Choroid plexus epithelial cell (primary cell): Measurements from ENCODE around the gene TCEAL4.

Source experiments
- DNase-seq: peaks from one replicate; pipeline ENCODE4 v3.0.0-alpha.2; 2010; ENCODE audit warnings: low read depth
- H3K4me3 ChIP-seq: 2 replicates; pipeline ENCODE4 v1.5.1; 2011; ENCODE audit warnings: low read depth, mild to moderate bottlenecking, control low read depth, low read length, moderate library complexity
- TF ChIP-seq, protein P1 (sequence below): conservative IDR thresholded peaks from 2 replicates; pipeline ENCODE4 v1.5.1; 2011; ENCODE audit warnings: low read depth, mild to moderate bottlenecking, control low read depth, inconsistent platforms, low read length, moderate library complexity

Gene TCEAL4

GRCh38 chrX:103585411-103586313 lies at the start of gene TCEAL4:
TSS of gene TCEAL4 (plus strand) at chrX:103585515. CDS start at chrX:103586676, 1,161 bp downstream.
- DNase-seq = peak; percentile 44
- peak within 1 kb of the TSS; percentile 75 for H3K4me3 ChIP-seq
- TF ChIP-seq, protein P1, sequence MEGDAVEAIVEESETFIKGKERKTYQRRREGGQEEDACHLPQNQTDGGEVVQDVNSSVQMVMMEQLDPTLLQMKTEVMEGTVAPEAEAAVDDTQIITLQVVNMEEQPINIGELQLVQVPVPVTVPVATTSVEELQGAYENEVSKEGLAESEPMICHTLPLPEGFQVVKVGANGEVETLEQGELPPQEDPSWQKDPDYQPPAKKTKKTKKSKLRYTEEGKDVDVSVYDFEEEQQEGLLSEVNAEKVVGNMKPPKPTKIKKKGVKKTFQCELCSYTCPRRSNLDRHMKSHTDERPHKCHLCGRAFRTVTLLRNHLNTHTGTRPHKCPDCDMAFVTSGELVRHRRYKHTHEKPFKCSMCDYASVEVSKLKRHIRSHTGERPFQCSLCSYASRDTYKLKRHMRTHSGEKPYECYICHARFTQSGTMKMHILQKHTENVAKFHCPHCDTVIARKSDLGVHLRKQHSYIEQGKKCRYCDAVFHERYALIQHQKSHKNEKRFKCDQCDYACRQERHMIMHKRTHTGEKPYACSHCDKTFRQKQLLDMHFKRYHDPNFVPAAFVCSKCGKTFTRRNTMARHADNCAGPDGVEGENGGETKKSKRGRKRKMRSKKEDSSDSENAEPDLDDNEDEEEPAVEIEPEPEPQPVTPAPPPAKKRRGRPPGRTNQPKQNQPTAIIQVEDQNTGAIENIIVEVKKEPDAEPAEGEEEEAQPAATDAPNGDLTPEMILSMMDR = no peak

DNA sequence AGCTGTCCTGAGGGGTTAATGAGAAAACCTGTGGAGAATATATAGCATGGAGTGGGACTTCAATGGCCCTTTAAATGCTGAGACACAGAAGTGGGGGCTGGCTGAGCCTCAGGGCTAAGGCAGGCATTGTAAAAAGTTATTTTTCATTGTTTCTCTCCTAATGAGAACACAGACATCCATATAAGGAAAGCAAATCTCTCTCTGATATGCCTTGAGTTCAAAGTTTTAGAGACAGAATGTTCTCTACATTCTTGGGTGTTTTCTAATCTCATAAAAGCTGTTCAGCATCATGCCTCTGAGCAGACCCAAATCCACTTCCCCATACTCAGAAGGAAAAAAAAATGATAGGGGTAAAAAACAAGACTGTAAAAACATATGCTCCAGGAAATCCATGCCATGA lies 49.2 kb upstream of the TCEAL4 start:
- no peak overlapping the region for H3K4me3 ChIP-seq
- peak; percentile 79 for DNase-seq
- TF ChIP-seq, protein P1 = no peak

DNA sequence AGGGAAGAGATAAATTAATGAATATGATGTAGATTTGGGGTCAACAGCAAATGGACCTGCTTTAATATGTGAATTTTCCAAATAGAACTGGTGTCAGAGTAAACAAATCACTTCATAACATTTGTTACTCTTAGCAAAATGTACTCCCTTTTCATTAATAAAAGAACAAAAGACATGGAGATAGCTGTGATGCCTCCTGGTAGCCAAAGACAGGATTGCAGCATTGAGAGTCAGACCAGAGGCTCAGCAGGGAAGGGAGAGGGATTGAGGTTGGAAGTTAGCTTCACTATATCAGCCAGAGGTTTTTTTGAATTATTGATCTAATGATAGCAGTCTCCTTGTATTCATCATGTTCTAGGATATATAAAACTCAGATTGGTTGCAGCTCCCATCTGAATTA lies 48.6 kb upstream of the TCEAL4 start:
- peak; percentile 51 for DNase-seq
- TF ChIP-seq, protein P1 = peak; percentile 34

GRCh38 chrX:103537871-103538387 lies 47.4 kb upstream of the TCEAL4 start:
- DNase-seq = no peak
- H3K4me3 ChIP-seq = no peak overlapping the region
- TF ChIP-seq, protein P1 = no peak

More for the DNA sequence above, 48.6 kb upstream of the TCEAL4 start:
- H3K4me3 ChIP-seq = no peak overlapping the region

DNA sequence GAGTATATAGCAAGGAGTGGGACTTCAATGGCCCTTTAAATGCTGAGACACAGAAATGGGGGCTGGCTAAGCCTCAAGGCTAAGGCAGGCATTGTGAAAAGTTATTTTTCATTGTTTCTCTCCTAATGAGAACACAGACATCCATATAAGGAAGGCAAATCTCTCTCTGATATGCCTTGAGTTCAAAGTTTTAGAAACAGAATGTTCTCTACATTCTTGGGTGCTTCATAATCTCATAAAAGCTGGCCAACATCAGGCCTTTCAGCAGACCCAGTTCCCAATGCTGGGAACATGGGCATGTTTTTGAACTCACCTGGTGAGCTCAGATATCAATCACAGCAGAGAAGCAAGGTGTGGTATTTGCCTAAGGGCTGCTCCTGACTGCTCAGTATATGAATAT lies 46.6 kb upstream of the TCEAL4 start:
- TF ChIP-seq, protein P1 = no peak
- peak; percentile 71 for DNase-seq

GRCh38 chrX:103539695-103540094 lies 45.6 kb upstream of the TCEAL4 start:
- no peak overlapping the region for H3K4me3 ChIP-seq
- TF ChIP-seq, protein P1 = no peak
- DNase-seq = no peak

More for the DNA sequence above, 46.6 kb upstream of the TCEAL4 start:
- no peak overlapping the region for H3K4me3 ChIP-seq
